Spleen (tissue), 11 donors: ENCODE measurements around the gene QRFP. TPM values are rescaled to one million over a fixed set of nuclear protein-coding genes. Genes with fewer than 3 reads are reported as not detected.

Source experiments
- DNase-seq: peaks from one replicate; pipeline ENCODE4 v3.0.0-alpha.2; 2020
- H3K27ac ChIP-seq, 8 donors: fragments of 200-600 bp; sonication (generic) in 7 of 8; 1 replicate in 4 of 8; 2 replicates in 4 of 8; pipeline versions ENCODE4 v1.5.0 to v1.8.0; 2016 to 2021; ENCODE audit warnings: inconsistent platforms in 4 of 8, mild to moderate bottlenecking in 4 of 8, moderate library complexity in 1 of 8
- H3K27me3 ChIP-seq, 7 donors: fragments of 200-600 bp; sonication (generic) in 6 of 7; replicated peaks in 1 of 7; 1 replicate in 4 of 7; 2 replicates in 3 of 7; pipeline versions ENCODE4 v1.5.0 to v1.8.0; 2016 to 2021; ENCODE audit warnings: inconsistent platforms in 3 of 7, mild to moderate bottlenecking in 1 of 7
- H3K36me3 ChIP-seq, 6 donors: fragments of 200-600 bp; sonication (generic) in 5 of 6; 1 replicate in 4 of 6; 2 replicates in 2 of 6; pipeline versions ENCODE4 v1.5.0 to v1.8.0; 2016 to 2021; ENCODE audit warnings: inconsistent platforms in 2 of 6
- H3K4me1 ChIP-seq, 6 donors: fragments of 200-600 bp; sonication (generic) in 5 of 6; 1 replicate in 3 of 6; 2 replicates in 3 of 6; pipeline versions ENCODE4 v1.5.0 to v1.8.0; 2016 to 2021; ENCODE audit warnings: inconsistent platforms in 3 of 6
- H3K4me3 ChIP-seq, 8 donors: fragments of 200-600 bp; sonication (generic) in 7 of 8; 1 replicate in 4 of 8; 2 replicates in 4 of 8; pipeline versions ENCODE4 v1.5.0 to v1.8.0; 2016 to 2021; ENCODE audit warnings: inconsistent platforms in 4 of 8, mild to moderate bottlenecking in 4 of 8, moderate library complexity in 2 of 8
- H3K9me3 ChIP-seq, 8 donors: fragments of 200-600 bp; sonication (generic) in 7 of 8; 1 replicate in 4 of 8; 2 replicates in 4 of 8; pipeline versions ENCODE4 v1.5.0 to v1.8.0; 2016 to 2021; ENCODE audit warnings: inconsistent platforms in 4 of 8
- CTCF ChIP-seq, 11 experiments: fragments of 200-600 bp in 7 of 11; fragments of 450-650 bp in 4 of 11; sonication (generic) in 4 of 11; IDR thresholded peaks in 8 of 11; conservative IDR thresholded peaks in 3 of 11; 1 replicate in 7 of 11; 2 replicates in 4 of 11; pipeline versions ENCODE4 v1.4.0 to v1.8.0; 2016 to 2021; ENCODE audit warnings: antibody characterized with exemption in 11 of 11, inconsistent platforms in 4 of 11, mild to moderate bottlenecking in 1 of 11
- POLR2A ChIP-seq, 3 donors: fragments of 450-650 bp; IDR thresholded peaks; one replicate each; pipeline ENCODE4 v1.5.1; 2017; ENCODE audit warnings: antibody characterized with exemption in 3 of 3, mild to moderate bottlenecking in 1 of 3
- POLR2AphosphoS5 ChIP-seq, 3 donors: sonication (generic); formaldehyde crosslinking; IDR thresholded peaks; one replicate each; pipeline ENCODE4 v1.5.1; 2017; ENCODE audit warnings: antibody characterized with exemption in 3 of 3
- WGBS, 5 donors: extraction: QIAGEN DNeasy Blood & Tissue Kit in 3 of 5; methylation state at CpG; one replicate each; pipeline versions ENCODE4 v1.1.5 to v1.1.7; 2013 to 2018; 5-methylcytosine and 5-hydroxymethylcytosine counted together
- intact Hi-C: fragments of 100-400 bp; cut with DNase I; formaldehyde crosslinking; loops from one replicate; pipeline ENCODE4 v1.15.0; 2023; ENCODE audit warnings: low total_unique reads
- polyA plus RNA-seq, 3 donors: library from polyadenylated mRNA; stranded (reverse); fragments of 200-250 nt; gene quantifications; one replicate each; pipeline ENCODE4 v1.2.1, GENCODE V29; 2013
- total RNA-seq, 7 donors: library from RNA; depleted of rRNA in 3 of 7; stranded (reverse); fragments of >200 nt in 3 of 7; fragmentation: NEBNext Ultra II Directional in 4 of 7; extraction: Animal tissue kit (Norgen Biotek cat#: 25700) in 4 of 7; gene quantifications; one replicate each; pipeline versions ENCODE4 v1.1.0 to v1.2.1, GENCODE V29; 2016 to 2021
- donor health status: healthy with polysubstance abuse.
- donor health status: DM: no; HTN: no; CAD: no; lungs with moderate emphysema.
- donor health status: DM: no; HTN: no; CAD: no.
- donor health status: Bipolar disorder and iron deficiency.
- donor health status: healthy.
- donor health status: DM: no; HTN: no; CAD: no.
- donor health status: DM: yes; HTN: yes; CAD: no.

QRFP gene
- total and polyA plus RNA-seq, 10 donors = 0.13 to 0.16 TPM; not detected in 8

DNA sequence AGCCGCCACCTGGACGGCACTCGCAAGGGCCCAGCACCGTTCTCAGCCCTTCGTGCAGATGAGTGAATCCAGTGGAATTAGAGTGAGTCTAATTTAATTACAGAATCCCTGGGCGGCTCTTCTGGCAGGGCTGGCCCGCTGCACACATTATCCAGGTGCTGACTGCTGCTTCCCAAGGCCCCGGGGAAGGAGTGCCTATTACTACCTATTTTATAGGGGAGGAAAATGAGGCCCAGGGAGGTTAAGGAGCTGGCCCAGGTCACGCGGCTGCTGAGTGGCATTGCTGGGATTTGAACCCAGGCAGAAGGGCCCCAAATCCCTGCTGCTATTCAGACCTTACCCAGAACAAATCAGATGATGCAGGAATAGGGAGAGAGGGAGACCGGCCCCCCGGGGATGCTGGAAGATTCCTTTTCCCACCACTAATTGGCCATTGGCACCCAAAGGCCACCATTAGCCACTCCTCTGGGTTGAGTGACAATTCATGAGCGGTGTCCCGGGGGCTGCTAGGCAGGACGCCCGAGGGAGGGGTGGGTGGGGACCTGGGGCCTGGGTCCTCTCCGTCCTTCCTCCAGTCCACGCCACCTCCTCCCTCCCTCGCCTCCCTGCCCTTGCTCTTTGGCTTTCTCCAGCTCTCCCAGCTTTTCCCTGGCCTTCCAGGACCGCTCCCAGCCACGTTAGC lies 10.3 kb upstream of the QRFP start:
- no peak overlapping the region for H3K4me3 ChIP-seq
- DNase-seq = no peak
- no peak overlapping the region for H3K27ac ChIP-seq
- peaks cover 0 to 67% (median 14%) of the 10 kb centered on the region in 7 donors for H3K27me3 ChIP-seq
- WGBS, 5 donors = 78 to 85% (median 80%) methylated on average over 19 to 21 of the region's 21 CpGs
- no peaks in the 10 kb centered on the region for H3K4me1 ChIP-seq
- intact Hi-C loops = no loop called here
- TF ChIP-seq POLR2AphosphoS5 (IDR thresholded peaks at IDR 0.05) = no peak
- no peak for TF ChIP-seq POLR2A (IDR thresholded peaks at IDR 0.05)
- no peak for TF ChIP-seq CTCF (IDR thresholded peaks at IDR 0.05 in 8 of 11, conservative IDR thresholded peaks at IDR 0.05 in 3 of 11)
- no peaks in the 10 kb centered on the region for H3K9me3 ChIP-seq
- H3K36me3 ChIP-seq = no peaks in the 10 kb centered on the region

GRCh38 chr9:130905902-130906734 lies 9.5 kb upstream of the QRFP start:
- TF ChIP-seq POLR2A (IDR thresholded peaks at IDR 0.05) = no peak
- TF ChIP-seq CTCF (IDR thresholded peaks at IDR 0.05 in 8 of 11, conservative IDR thresholded peaks at IDR 0.05 in 3 of 11) = no peak
- no peak for TF ChIP-seq POLR2AphosphoS5 (IDR thresholded peaks at IDR 0.05)
- intact Hi-C loops = no loop called here
- H3K36me3 ChIP-seq = no peaks in the 10 kb centered on the region

GRCh38 chr9:130905125-130905901 lies 8.7 kb upstream of the QRFP start:
- TF ChIP-seq POLR2AphosphoS5 (IDR thresholded peaks at IDR 0.05) = no peak
- TF ChIP-seq CTCF (IDR thresholded peaks at IDR 0.05 in 8 of 11, conservative IDR thresholded peaks at IDR 0.05 in 3 of 11) = no peak
- TF ChIP-seq POLR2A (IDR thresholded peaks at IDR 0.05) = no peak
- WGBS, 5 donors = 83 to 89% (median 88%) methylated on average over 23 to 24 of the region's 24 CpGs
- no peaks in the 10 kb centered on the region for H3K4me1 ChIP-seq
- no peaks in the 10 kb centered on the region for H3K9me3 ChIP-seq
- intact Hi-C loops = no loop called here
- DNase-seq = no peak
- no peak overlapping the region for H3K4me3 ChIP-seq
- H3K36me3 ChIP-seq = no peaks in the 10 kb centered on the region
- peaks cover 0 to 77% (median 19%) of the 10 kb centered on the region in 7 donors for H3K27me3 ChIP-seq
- H3K27ac ChIP-seq = no peak overlapping the region

More at GRCh38 chr9:130905902-130906734, 9.5 kb upstream of the QRFP start:
- Histone ChIP-seq H3K27me3 (peaks cover 0 to 69% (median 14%) of the 10 kb centered on the region in 7 donors), H3K4me3 (no peak overlapping the region), H3K4me1 (no peaks in the 10 kb centered on the region), H3K27ac (no peak overlapping the region), H3K9me3 (no peaks in the 10 kb centered on the region)
- no peak for DNase-seq
- 73 to 84% (median 82%) methylated on average over 16 to 24 of the region's 24 CpGs for WGBS, 5 donors
